SK-N-MC (cell line): ENCODE data around the gene HSPH1.
"Not testable (repeated sequence)": the region's sequence is repeated elsewhere in the genome, so short reads cannot be mapped to it uniquely, and the experiment has no call there.

ENCODE experiments used
- DNase-seq: peaks from one replicate; pipeline ENCODE4 v3.0.0-alpha.2; 2011; ENCODE audit warnings: low read depth, low spot score
- H3K27ac ChIP-seq: fragments of 200-600 bp; sonication (generic); 2 replicates; pipeline ENCODE4 v1.5.1; 2016; ENCODE audit warnings: mixed run types
- H3K36me3 ChIP-seq: fragments of 200-600 bp; sonication (generic); 2 replicates; pipeline ENCODE4 v1.6.1; 2017; ENCODE audit warnings: antibody characterized with exemption, low read length, mixed read lengths; ENCODE audit not compliant: insufficient read depth
- H3K4me3 ChIP-seq: fragments of 200-600 bp; sonication (generic); 2 replicates; pipeline ENCODE4 v1.5.1; 2016
- H3K9ac ChIP-seq: fragments of 200-600 bp; sonication (generic); 2 replicates; pipeline ENCODE4 v1.8.0; 2017; ENCODE audit warnings: mixed run types, mixed read lengths; ENCODE audit not compliant: insufficient read length
- H3K9me3 ChIP-seq: fragments of 200-600 bp; sonication (generic); 2 replicates; pipeline ENCODE4 v1.6.1; 2017; ENCODE audit warnings: low read depth, mild to moderate bottlenecking, antibody characterized with exemption, low read length, moderate library complexity, mixed read lengths
- EZH2 ChIP-seq: fragments of 200-600 bp; sonication (generic); IDR thresholded peaks from one replicate; pipeline ENCODE4 v1.6.1; 2017; ENCODE audit warnings: antibody characterized with exemption
- FOXP2 ChIP-seq: optimal IDR thresholded peaks from 2 replicates; pipeline ENCODE3; 2011; ENCODE audit warnings: mild to moderate bottlenecking, moderate library complexity; ENCODE audit not compliant: insufficient read depth; ENCODE audit errors: extremely low read length, control extremely low read depth
- POLR2AphosphoS5 ChIP-seq: IDR thresholded peaks from 2 replicates; pipeline ENCODE4 v1.6.1; 2012; ENCODE audit warnings: mild to moderate bottlenecking, low read depth, low read length, borderline replicate concordance

The HSPH1 gene

GRCh38 chr13:31101472-31102170 lies 60.1 kb downstream of the HSPH1 start:
- no peaks in the 10 kb centered on the region for H3K9me3 ChIP-seq
- TF ChIP-seq FOXP2 (no peak), EZH2 (no peak), POLR2AphosphoS5 (no peak)
- H3K27ac ChIP-seq = no peak overlapping the region
- no peaks in the 10 kb centered on the region for H3K36me3 ChIP-seq
- no peak overlapping the region for H3K9ac ChIP-seq
- DNase-seq = no peak
- H3K4me3 ChIP-seq = no peak overlapping the region

- no peak overlapping the region for H3K9ac ChIP-seq
- H3K36me3 ChIP-seq = no peaks in the 10 kb centered on the region
- H3K4me3 ChIP-seq = no peak overlapping the region
- H3K9me3 ChIP-seq = no peaks in the 10 kb centered on the region
- H3K27ac ChIP-seq = no peak overlapping the region
- DNase-seq = no peak
- TF ChIP-seq EZH2 (no peak), FOXP2 (no peak), POLR2AphosphoS5 (no peak)
Measured at GRCh38 chr13:31100721-31101120, 61.0 kb downstream of the HSPH1 start.

- H3K9ac ChIP-seq = not testable (repeated sequence)
Measured at GRCh38 chr13:31097911-31098434, 63.7 kb downstream of the HSPH1 start.

GRCh38 chr13:31096654-31097302 lies 64.9 kb downstream of the HSPH1 start:
- Histone ChIP-seq H3K27ac (no peak overlapping the region), H3K9me3 (no peaks in the 10 kb centered on the region), H3K9ac (no peak overlapping the region), H3K4me3 (no peak overlapping the region), H3K36me3 (no peaks in the 10 kb centered on the region)
- no peak for TF ChIP-seq EZH2
- DNase-seq = no peak

More at GRCh38 chr13:31097911-31098434, 63.7 kb downstream of the HSPH1 start:
- DNase-seq, H3K4me3 ChIP-seq, H3K27ac ChIP-seq, H3K36me3 ChIP-seq, H3K9me3 ChIP-seq: not testable (repeated sequence)

- no peak for DNase-seq
- Histone ChIP-seq H3K27ac (no peak overlapping the region), H3K4me3 (no peak overlapping the region), H3K9ac (no peak overlapping the region), H3K9me3 (no peaks in the 10 kb centered on the region), H3K36me3 (no peaks in the 10 kb centered on the region)
- no peak for TF ChIP-seq POLR2AphosphoS5
- no peak for TF ChIP-seq FOXP2
- no peak for TF ChIP-seq EZH2
Measured at GRCh38 chr13:31094331-31095015, 67.2 kb downstream of the HSPH1 start.

- no peak overlapping the region for H3K27ac ChIP-seq
- no peak for TF ChIP-seq FOXP2
- TF ChIP-seq POLR2AphosphoS5 = no peak
- no peak for TF ChIP-seq EZH2
- no peak overlapping the region for H3K9ac ChIP-seq
- no peaks in the 10 kb centered on the region for H3K36me3 ChIP-seq
- DNase-seq = no peak
- no peak overlapping the region for H3K4me3 ChIP-seq
- no peaks in the 10 kb centered on the region for H3K9me3 ChIP-seq
Measured at GRCh38 chr13:31093145-31093885, 68.4 kb downstream of the HSPH1 start.

GRCh38 chr13:31092646-31093045 lies 69.1 kb downstream of the HSPH1 start:
- Histone ChIP-seq H3K4me3 (no peak overlapping the region), H3K9me3 (no peaks in the 10 kb centered on the region), H3K27ac (no peak overlapping the region), H3K9ac (no peak overlapping the region), H3K36me3 (no peaks in the 10 kb centered on the region)
- TF ChIP-seq EZH2 (no peak), POLR2AphosphoS5 (no peak), FOXP2 (no peak)
- DNase-seq = no peak

- H3K9ac ChIP-seq = no peak overlapping the region
- no peak for DNase-seq
- no peaks in the 10 kb centered on the region for H3K9me3 ChIP-seq
- no peak overlapping the region for H3K4me3 ChIP-seq
- H3K36me3 ChIP-seq = no peaks in the 10 kb centered on the region
- no peak for TF ChIP-seq EZH2
- TF ChIP-seq FOXP2 = no peak
- no peak for TF ChIP-seq POLR2AphosphoS5
- H3K27ac ChIP-seq = no peak overlapping the region
Measured at GRCh38 chr13:31090961-31091624, 70.6 kb downstream of the HSPH1 start.
